GM12872 (cell line): Measurements from ENCODE around the gene ABCB11.

ENCODE experiments used
- CTCF ChIP-seq: IDR thresholded peaks from 3 replicates; pipeline ENCODE4 v1.5.1; 2011; ENCODE audit warnings: low read depth, mild to moderate bottlenecking, low read length, moderate library complexity; ENCODE audit not compliant: insufficient read depth

ABCB11 gene

GRCh38 chr2:169071455-169071854 is 40.3 kb upstream of the ABCB11 start:
- TF ChIP-seq CTCF: no peak

- no peak for TF ChIP-seq CTCF
These were observed 38.7 kb upstream of the ABCB11 start for GRCh38 chr2:169069833-169070232.

GRCh38 chr2:169069341-169069740 is 38.2 kb upstream of the ABCB11 start, which contains the start of gene DHRS9:
Gene DHRS9, plus strand, starts transcription at chr2:169069563. Its CDS starts 12,019 bp downstream, at chr2:169081582.
- TF ChIP-seq CTCF: no peak

- TF ChIP-seq CTCF: no peak
These were observed 35.8 kb upstream of the ABCB11 start for GRCh38 chr2:169066897-169067296.

- no peak for TF ChIP-seq CTCF
These were observed 34.9 kb upstream of the ABCB11 start for GRCh38 chr2:169065864-169066517.

- TF ChIP-seq CTCF: no peak
These were observed 34.3 kb upstream of the ABCB11 start for GRCh38 chr2:169065422-169065821.

- TF ChIP-seq CTCF: no peak
These were observed 19.5 kb upstream of the ABCB11 start for GRCh38 chr2:169050476-169051240.
